HEK293T (cell line): ENCODE data around the gene CRYBG3.

Source experiments
- BHLHE40 ChIP-seq: fragments of 450-650 bp; IDR thresholded peaks from 2 replicates; pipeline ENCODE4 v1.6.1; 2016; ENCODE audit warnings: mild to moderate bottlenecking, moderate library complexity, borderline replicate concordance
- CTBP1 ChIP-seq: fragments of 450-650 bp; IDR thresholded peaks from 2 replicates; pipeline ENCODE4 v1.6.1; 2016; ENCODE audit warnings: borderline replicate concordance
- ELF4 ChIP-seq: fragments of 450-650 bp; IDR thresholded peaks from 2 replicates; pipeline ENCODE4 v1.6.1; 2017; ENCODE audit warnings: antibody characterized with exemption
- FOXK2 ChIP-seq: fragments of 450-650 bp; IDR thresholded peaks from 2 replicates; pipeline ENCODE4 v1.6.1; 2016; ENCODE audit warnings: mild to moderate bottlenecking
- LEF1 ChIP-seq: fragments of 450-650 bp; IDR thresholded peaks from 2 replicates; pipeline ENCODE4 v1.6.1; 2017; ENCODE audit warnings: mild to moderate bottlenecking, borderline replicate concordance
- NFRKB ChIP-seq: fragments of 450-650 bp; IDR thresholded peaks from 2 replicates; pipeline ENCODE4 v1.6.1; 2016; ENCODE audit warnings: mild to moderate bottlenecking, moderate library complexity
- PKNOX1 ChIP-seq: fragments of 450-650 bp; IDR thresholded peaks from 2 replicates; pipeline ENCODE4 v1.6.1; 2016
- SP1 ChIP-seq: fragments of 450-650 bp; IDR thresholded peaks from 2 replicates; pipeline ENCODE4 v1.6.1; 2017
- SUZ12 ChIP-seq: fragments of 450-650 bp; IDR thresholded peaks from 2 replicates; pipeline ENCODE4 v1.6.1; 2016; ENCODE audit warnings: mild to moderate bottlenecking
- TARDBP ChIP-seq: fragments of 450-650 bp; IDR thresholded peaks from 2 replicates; pipeline ENCODE4 v1.6.1; 2016
- ZNF384 ChIP-seq: fragments of 450-650 bp; IDR thresholded peaks from 2 replicates; pipeline ENCODE4 v1.6.1; 2016

GRCh38 chr3:97958396-97958795 lies 136.6 kb downstream of the CRYBG3 start:
- TF ChIP-seq BHLHE40 = no peak
- TF ChIP-seq TARDBP = no peak
- no peak for TF ChIP-seq SUZ12
- no peak for TF ChIP-seq SP1
- TF ChIP-seq CTBP1 = no peak
- no peak for TF ChIP-seq ZNF384
- no peak for TF ChIP-seq LEF1
- no peak for TF ChIP-seq PKNOX1
- TF ChIP-seq ELF4 = no peak
- TF ChIP-seq FOXK2 = no peak
- no peak for TF ChIP-seq NFRKB
